GM12872 (cell line): ENCODE data around the gene GPHN.

Experiments
- CTCF ChIP-seq: IDR thresholded peaks from 3 replicates; pipeline ENCODE4 v1.5.1; 2011; ENCODE audit warnings: low read depth, mild to moderate bottlenecking, low read length, moderate library complexity; ENCODE audit not compliant: insufficient read depth

The GPHN gene

GRCh38 chr14:66490143-66491111, 17.5 kb upstream of the GPHN start:
- no peak for TF ChIP-seq CTCF

GRCh38 chr14:66493750-66494149, 14.2 kb upstream of the GPHN start:
- no peak for TF ChIP-seq CTCF

- peak; percentile 68 for TF ChIP-seq CTCF
Observed at GRCh38 chr14:66495218-66496098, 12.5 kb upstream of the GPHN start.

GRCh38 chr14:66496188-66496807, 11.6 kb upstream of the GPHN start:
- no peak for TF ChIP-seq CTCF

GRCh38 chr14:66496911-66497310, 11.0 kb upstream of the GPHN start:
- no peak for TF ChIP-seq CTCF

- no peak for TF ChIP-seq CTCF
Observed at GRCh38 chr14:66498311-66498710, 9.6 kb upstream of the GPHN start.

- no peak for TF ChIP-seq CTCF
Observed at GRCh38 chr14:66501592-66501991, 6.4 kb upstream of the GPHN start.
